Measurements from ENCODE around the gene RNF7. TPM values are rescaled to one million over a fixed set of nuclear protein-coding genes. Genes with fewer than 3 reads are reported as not detected.
A peak's percentile ranks its signal among the peaks of the same experiment; 100 is the strongest.

The RNF7 gene
- total and polyA plus RNA-seq, 2 of the 13 experiments (the other 11 are each of a cell fraction or from before 2014, with no cell fraction given), result 66.4 to 94.7 TPM

GRCh38 chr3:141728355-141728892, 9.7 kb upstream of the RNF7 start (continued):
- no peak for TF ChIP-seq CHCHD3 (CRISPR knock-in tag; IDR thresholded peaks at IDR 0.05)
- 0 out of 2 replicates have a peak, but pooled peaks have one; percentile 6 for TF ChIP-seq HMGXB3 (CRISPR knock-in tag; IDR thresholded peaks at IDR 0.05; ENCODE audit: borderline replicate concordance)
- TF ChIP-seq NR2F6 (IDR thresholded peaks at IDR 0.05), result no peak
- TF ChIP-seq NR2F6 (CRISPR knock-in tag; IDR thresholded peaks at IDR 0.05), result peak; percentile 46
- 0 out of 2 replicates have a peak, but pooled peaks have one; percentile 32 for TF ChIP-seq PHF20 (CRISPR knock-in tag; IDR thresholded peaks at IDR 0.05)
- TF ChIP-seq ZNF572 (CRISPR knock-in tag; IDR thresholded peaks at IDR 0.05), result 0 out of 2 replicates have a peak, but pooled peaks have one; percentile 35
- peak; percentile 95 for TF ChIP-seq NFYB (CRISPR knock-in tag; IDR thresholded peaks at IDR 0.05)
- peak; percentile 85 for TF ChIP-seq FOXA3 (CRISPR knock-in tag; IDR thresholded peaks at IDR 0.05)
- peak; percentile 87; the same call in 1 of the 2 replicates for TF ChIP-seq ZNF292 (CRISPR knock-in tag; IDR thresholded peaks at IDR 0.05; ENCODE audit: borderline replicate concordance, low read depth)
- TF ChIP-seq EZH2 (conservative IDR thresholded peaks at IDR 0.05; ENCODE audit: low read depth, low read length), result no peak
- peak; percentile 56 for TF ChIP-seq ZNF574 (CRISPR knock-in tag; IDR thresholded peaks at IDR 0.05)
- TF ChIP-seq ZSCAN25 (CRISPR knock-in tag; IDR thresholded peaks at IDR 0.05), result no peak
- no peak for TF ChIP-seq NONO (IDR thresholded peaks at IDR 0.05)
- no peak for TF ChIP-seq NONO (CRISPR knock-in tag; conservative IDR thresholded peaks at IDR 0.05)
- TF ChIP-seq KLF16 (CRISPR knock-in tag; IDR thresholded peaks at IDR 0.05), result no peak; a peak in 1 of 4 replicates
- 0 out of 2 replicates have a peak, but pooled peaks have one; percentile 18 for TF ChIP-seq SETDB1 (CRISPR knock-in tag; IDR thresholded peaks at IDR 0.05; ENCODE audit: borderline replicate concordance)
- no peak for TF ChIP-seq TRIM24 (CRISPR knock-in tag; IDR thresholded peaks at IDR 0.05)
- TF ChIP-seq GPN1 (CRISPR knock-in tag; IDR thresholded peaks at IDR 0.05; ENCODE audit: borderline replicate concordance), result no peak
- peak; percentile 82 for TF ChIP-seq SALL1 (CRISPR knock-in tag; IDR thresholded peaks at IDR 0.05)
- TF ChIP-seq ZSCAN31 (CRISPR knock-in tag; IDR thresholded peaks at IDR 0.05; ENCODE audit: low read depth), result peak; percentile 79; the same call in 1 of the 2 replicates
- 0 out of 2 replicates have a peak, but pooled peaks have one; percentile 49 for TF ChIP-seq ZKSCAN8 (CRISPR knock-in tag; IDR thresholded peaks at IDR 0.05; ENCODE audit: borderline replicate concordance)
- TF ChIP-seq HOXA3 (CRISPR knock-in tag; IDR thresholded peaks at IDR 0.05), result peak; percentile 66; the same call in 1 of the 2 replicates
- no peak for TF ChIP-seq DBP (CRISPR knock-in tag; IDR thresholded peaks at IDR 0.05; ENCODE audit: not compliant biosample characterization)
